ENCODE measurements around the gene F7.

- TF ChIP-seq CTCF (IDR thresholded peaks at IDR 0.05), result no peak
- no peak for TF ChIP-seq POLR2A (IDR thresholded peaks at IDR 0.05)
Measured at GRCh38 chr13:113099142-113099541, 6.4 kb upstream of the F7 start.
